Superior temporal gyrus (tissue), 1 donor: ENCODE measurements around the gene SH3TC1.

ENCODE experiments used
- DNase-seq: peaks from one replicate; pipeline ENCODE4 v3.0.0-alpha.2; 2016; ENCODE audit errors: extremely low spot score

Gene SH3TC1

GRCh38 chr4:8198906-8199593 is at the start of gene SH3TC1:
Gene SH3TC1, plus strand, starts transcription at chr4:8199290. Its CDS starts 5,905 bp downstream, at chr4:8205195.
- DNase-seq: peak; percentile 43

- no peak for DNase-seq
Measured at GRCh38 chr4:8149664-8150063, 49.4 kb upstream of the SH3TC1 start.

GRCh38 chr4:8150152-8151090 is 48.7 kb upstream of the SH3TC1 start:
- no peak for DNase-seq

- no peak for DNase-seq
Measured at GRCh38 chr4:8151165-8151650, 47.9 kb upstream of the SH3TC1 start.

GRCh38 chr4:8152090-8152864 is 46.8 kb upstream of the SH3TC1 start:
- no peak for DNase-seq

GRCh38 chr4:8152865-8153257 is 46.2 kb upstream of the SH3TC1 start:
- DNase-seq: no peak

- no peak for DNase-seq
Measured at GRCh38 chr4:8153441-8153840, 45.6 kb upstream of the SH3TC1 start.

- no peak for DNase-seq
Measured at GRCh38 chr4:8155048-8155447, 44.0 kb upstream of the SH3TC1 start.

GRCh38 chr4:8155660-8156421 is 43.2 kb upstream of the SH3TC1 start:
- DNase-seq: no peak

GRCh38 chr4:8156617-8157016 is 42.5 kb upstream of the SH3TC1 start:
- DNase-seq: no peak

- DNase-seq: no peak
Measured at GRCh38 chr4:8157496-8157895, 41.6 kb upstream of the SH3TC1 start.

GRCh38 chr4:8157944-8158709 is 41.0 kb upstream of the SH3TC1 start:
- no peak for DNase-seq

- DNase-seq: peak; percentile 98
Measured at GRCh38 chr4:8158710-8159536, 40.2 kb upstream of the SH3TC1 start, which contains the start of gene ABLIM2. Gene ABLIM2, minus strand, starts transcription at chr4:8158813. Its CDS starts 124 bp downstream, at chr4:8158689.

- DNase-seq: no peak
Measured at GRCh38 chr4:8159537-8160232, 39.4 kb upstream of the SH3TC1 start.

- DNase-seq: no peak
Measured at GRCh38 chr4:8160233-8160560, 38.9 kb upstream of the SH3TC1 start.

GRCh38 chr4:8160572-8160971 is 38.5 kb upstream of the SH3TC1 start:
- no peak for DNase-seq

GRCh38 chr4:8162625-8163024 is 36.5 kb upstream of the SH3TC1 start:
- DNase-seq: no peak

GRCh38 chr4:8163026-8163425 is 36.1 kb upstream of the SH3TC1 start:
- no peak for DNase-seq
